ENCODE data around the gene PRELP.
A peak's percentile ranks its signal among the peaks of the same experiment; 100 is the strongest.

Gene PRELP

DNA sequence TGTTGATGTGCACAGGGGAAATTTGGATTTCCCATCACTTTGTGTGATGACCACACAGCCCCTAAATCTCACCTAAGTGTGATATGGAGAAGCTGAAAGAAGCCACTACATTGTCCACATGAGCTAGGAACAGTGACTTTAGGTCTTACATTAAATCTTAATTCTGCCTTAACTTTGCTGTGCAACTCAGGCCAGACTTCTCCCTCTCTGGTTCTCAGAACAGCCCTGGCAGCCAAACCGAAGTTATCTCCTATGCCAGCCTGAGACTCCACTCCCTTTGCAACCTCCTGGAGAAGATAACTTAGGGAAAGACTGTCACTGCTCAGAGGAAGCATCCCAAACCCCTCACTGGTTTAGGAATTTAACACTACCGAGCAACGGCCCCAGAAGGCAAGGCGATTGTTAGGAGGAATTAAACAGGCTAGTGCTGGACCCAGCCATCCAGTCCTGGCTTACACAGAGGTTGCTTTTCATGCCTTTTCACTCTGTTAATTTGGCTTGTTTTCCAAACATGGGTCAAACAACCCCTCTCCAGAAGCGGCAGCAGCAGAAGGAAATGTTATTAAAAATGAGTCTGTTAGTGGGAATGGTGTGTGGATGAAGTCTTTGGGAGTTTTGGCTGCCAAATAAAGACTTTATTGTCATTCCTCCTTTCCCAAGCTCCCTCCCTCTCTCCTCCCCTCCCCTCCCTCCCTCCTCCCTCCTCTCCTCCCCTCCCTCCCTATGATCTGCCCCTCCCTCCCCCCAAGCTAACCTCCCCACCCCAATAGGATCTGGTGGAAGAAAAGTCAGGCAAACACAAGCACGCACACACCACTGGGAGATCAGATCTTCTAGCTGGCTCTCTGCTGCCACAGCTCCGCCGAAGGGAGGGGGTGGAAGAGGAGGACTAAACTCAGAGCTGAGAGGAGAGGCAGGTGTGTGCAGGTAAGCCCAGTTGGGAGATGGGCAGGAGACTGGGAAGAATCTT, at the start of gene PRELP:
TSS of gene PRELP (plus strand) at position 795 of the 970 bp plus-strand sequence. CDS start 7,379 bp downstream, outside the sequence.
- no peak for DNase-seq (ENCODE audit: low read depth)
- H3K4me3 ChIP-seq (ENCODE audit: low read depth, low read length): no peak within 1 kb of the TSS
- TF ChIP-seq, protein P1, sequence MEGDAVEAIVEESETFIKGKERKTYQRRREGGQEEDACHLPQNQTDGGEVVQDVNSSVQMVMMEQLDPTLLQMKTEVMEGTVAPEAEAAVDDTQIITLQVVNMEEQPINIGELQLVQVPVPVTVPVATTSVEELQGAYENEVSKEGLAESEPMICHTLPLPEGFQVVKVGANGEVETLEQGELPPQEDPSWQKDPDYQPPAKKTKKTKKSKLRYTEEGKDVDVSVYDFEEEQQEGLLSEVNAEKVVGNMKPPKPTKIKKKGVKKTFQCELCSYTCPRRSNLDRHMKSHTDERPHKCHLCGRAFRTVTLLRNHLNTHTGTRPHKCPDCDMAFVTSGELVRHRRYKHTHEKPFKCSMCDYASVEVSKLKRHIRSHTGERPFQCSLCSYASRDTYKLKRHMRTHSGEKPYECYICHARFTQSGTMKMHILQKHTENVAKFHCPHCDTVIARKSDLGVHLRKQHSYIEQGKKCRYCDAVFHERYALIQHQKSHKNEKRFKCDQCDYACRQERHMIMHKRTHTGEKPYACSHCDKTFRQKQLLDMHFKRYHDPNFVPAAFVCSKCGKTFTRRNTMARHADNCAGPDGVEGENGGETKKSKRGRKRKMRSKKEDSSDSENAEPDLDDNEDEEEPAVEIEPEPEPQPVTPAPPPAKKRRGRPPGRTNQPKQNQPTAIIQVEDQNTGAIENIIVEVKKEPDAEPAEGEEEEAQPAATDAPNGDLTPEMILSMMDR (conservative IDR thresholded peaks at IDR 0.05; ENCODE audit: low read depth, low read length): peak; percentile 3

DNA sequence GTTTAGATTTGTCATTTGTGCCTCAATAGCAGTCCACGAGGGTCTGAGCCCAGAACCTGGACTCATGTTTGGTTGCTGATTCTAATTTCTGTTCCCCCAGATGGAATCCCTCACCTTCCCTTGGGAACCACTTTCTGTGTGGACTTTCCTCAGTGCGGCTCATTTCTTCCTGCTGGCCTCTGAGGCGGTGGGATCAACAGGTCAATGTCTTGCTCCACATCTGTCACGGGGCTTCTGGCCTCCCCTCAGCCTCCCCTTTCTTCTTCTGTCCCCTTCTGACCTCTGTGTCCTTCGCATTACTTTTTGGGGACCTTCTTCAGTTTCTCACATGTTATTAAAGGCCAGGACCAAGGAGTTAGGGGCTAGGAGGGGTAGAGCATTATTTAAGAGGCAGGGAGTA, 49.2 kb upstream of the PRELP start:
- H3K4me3 ChIP-seq (ENCODE audit: low read depth, low read length): no peak overlapping the region
- TF ChIP-seq, protein P1 (conservative IDR thresholded peaks at IDR 0.05; ENCODE audit: low read depth, low read length): no peak
- DNase-seq (ENCODE audit: low read depth): no peak

DNA sequence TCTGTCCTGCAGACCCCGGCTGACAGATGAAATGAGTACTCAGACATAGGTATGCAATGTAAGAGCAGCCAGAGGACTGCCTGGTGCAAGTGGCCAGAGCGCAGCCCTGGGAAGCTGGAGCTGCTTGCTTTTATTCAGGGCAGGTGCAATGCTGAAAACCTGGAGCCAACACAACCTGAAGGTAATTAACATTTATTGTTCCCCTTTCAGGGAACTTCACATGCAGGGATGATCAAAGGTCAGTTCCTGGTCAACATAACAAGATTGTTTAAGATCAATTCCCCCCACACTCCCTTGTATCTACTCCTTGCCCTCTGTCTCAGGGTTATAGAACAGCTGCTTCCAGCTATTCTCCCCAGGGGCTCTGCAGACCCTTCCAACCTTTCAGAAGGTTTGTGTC, 48.7 kb upstream of the PRELP start:
- no peak for DNase-seq (ENCODE audit: low read depth)
- TF ChIP-seq, protein P1 (conservative IDR thresholded peaks at IDR 0.05; ENCODE audit: low read depth, low read length): no peak
- H3K4me3 ChIP-seq (ENCODE audit: low read depth, low read length): no peak overlapping the region

DNA sequence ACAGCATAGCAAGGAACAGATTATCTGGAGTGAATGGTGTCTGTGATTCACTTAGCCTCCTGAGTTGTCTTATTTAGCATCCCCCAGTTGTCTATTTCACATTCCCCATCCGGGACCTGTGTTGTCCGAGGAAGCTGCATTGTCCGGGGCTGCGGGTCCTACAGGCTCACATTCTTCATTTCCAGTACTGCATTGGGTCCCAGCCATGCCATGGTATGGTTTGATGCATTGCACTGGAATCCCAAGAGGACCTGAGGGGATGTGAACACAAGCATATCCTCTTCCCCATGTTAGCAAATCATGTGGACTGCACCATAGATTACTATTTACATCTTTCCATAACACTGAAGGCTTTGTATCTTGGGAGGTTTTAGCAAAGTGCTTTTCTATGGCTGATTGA, 48.2 kb upstream of the PRELP start:
- TF ChIP-seq, protein P1 (conservative IDR thresholded peaks at IDR 0.05; ENCODE audit: low read depth, low read length): no peak
- no peak for DNase-seq (ENCODE audit: low read depth)
- no peak overlapping the region for H3K4me3 ChIP-seq (ENCODE audit: low read depth, low read length)

DNA sequence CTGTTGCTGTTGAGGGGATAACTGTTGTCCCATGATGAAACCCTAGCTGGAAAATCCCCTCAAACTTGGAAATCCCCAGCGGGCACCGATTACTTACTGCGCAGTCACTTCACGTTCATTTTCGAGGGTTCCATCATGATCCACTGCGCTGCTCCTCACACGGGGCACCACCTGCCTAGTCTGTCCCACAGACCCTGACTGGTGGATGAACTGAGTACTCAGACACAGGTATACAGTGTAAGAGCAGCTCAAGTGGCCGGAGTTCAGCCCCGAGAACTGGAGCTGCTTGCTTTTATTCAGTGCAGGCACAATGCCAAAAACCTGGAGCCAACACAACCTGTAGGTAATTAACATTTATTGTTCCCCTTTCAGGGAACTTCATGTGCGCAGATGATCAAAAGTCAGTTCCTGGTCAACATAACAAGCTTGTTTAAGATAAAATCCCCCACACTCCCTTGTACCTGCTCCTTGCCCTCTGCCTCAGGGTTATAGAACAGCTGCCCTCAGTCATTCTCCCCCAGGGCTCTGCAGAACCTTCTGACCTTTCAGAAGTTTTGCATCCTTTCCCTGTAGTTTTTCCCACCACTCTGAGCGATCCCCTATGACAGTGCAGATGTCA, 46.5 kb upstream of the PRELP start:
- H3K4me3 ChIP-seq (ENCODE audit: low read depth, low read length): no peak overlapping the region
- TF ChIP-seq, protein P1 (conservative IDR thresholded peaks at IDR 0.05; ENCODE audit: low read depth, low read length): no peak
- no peak for DNase-seq (ENCODE audit: low read depth)

DNA sequence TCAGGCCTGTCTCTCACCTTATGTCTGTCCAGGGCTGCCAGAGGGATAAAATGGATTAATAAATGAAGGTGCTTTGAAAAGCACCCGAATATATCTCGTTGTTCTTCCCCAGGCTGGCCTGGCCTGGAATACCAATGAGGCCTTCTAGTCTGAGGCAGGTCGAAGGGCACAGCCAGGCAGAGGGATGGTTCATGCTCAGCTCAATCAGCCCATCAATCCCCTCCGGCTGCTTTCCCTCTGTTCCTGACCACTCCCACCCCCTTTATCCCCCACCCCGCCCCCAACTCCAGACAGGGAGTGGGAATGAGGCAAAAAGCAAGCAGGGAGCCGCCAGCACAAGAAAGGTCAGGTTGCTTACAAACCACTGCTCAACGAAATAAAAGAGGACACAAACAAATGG, 40.0 kb upstream of the PRELP start:
- TF ChIP-seq, protein P1 (conservative IDR thresholded peaks at IDR 0.05; ENCODE audit: low read depth, low read length): no peak
- no peak for DNase-seq (ENCODE audit: low read depth)

More for the DNA sequence above, 40.0 kb upstream of the PRELP start:
- no peak overlapping the region for H3K4me3 ChIP-seq (ENCODE audit: low read depth, low read length)

Data from choroid plexus epithelial cell (primary cell).